GM12878 (cell line): Measurements from ENCODE around the gene GRPEL2.

ENCODE experiments used
- BHLHE40 ChIP-seq, 2 experiments: fragments of 450-650 bp in 1 of 2; IDR thresholded peaks; 2 replicates each; pipeline ENCODE4 v1.6.1; 2011 to 2017; ENCODE audit warnings: low read depth in 2 of 2, borderline replicate concordance in 1 of 2, improper control_type of control experiment in 1 of 2, low read length in 1 of 2, mild to moderate bottlenecking in 1 of 2
- CTCF ChIP-seq, 3 experiments: IDR thresholded peaks in 2 of 3; conservative IDR thresholded peaks in 1 of 3; 2 replicates each; pipeline ENCODE4 v1.5.1; 2011; ENCODE audit warnings: low read depth in 3 of 3, low read length in 3 of 3, mild to moderate bottlenecking in 3 of 3, control low read depth in 2 of 3, moderate library complexity in 2 of 3, inconsistent platforms in 1 of 3, mixed read lengths in 1 of 3; ENCODE audit not compliant: control insufficient read depth in 2 of 3, insufficient read depth in 1 of 3; ENCODE audit errors: extremely low read depth in 1 of 3
- EP300 ChIP-seq, 2 experiments: fragments of 150-350 bp in 1 of 2; IDR thresholded peaks; 2 replicates each; pipeline ENCODE4 v1.6.1; 2011 to 2012; ENCODE audit warnings: low read depth in 2 of 2, low read length in 2 of 2, borderline replicate concordance in 1 of 2, improper control_type of control experiment in 1 of 2, inconsistent platforms in 1 of 2; ENCODE audit not compliant: control insufficient read depth in 1 of 2
- EZH2 ChIP-seq: IDR thresholded peaks from 2 replicates; pipeline ENCODE4 v1.6.1; 2012; ENCODE audit warnings: low read depth, mild to moderate bottlenecking, control low read depth, inconsistent platforms, low read length, borderline replicate concordance; ENCODE audit not compliant: control insufficient read depth
- GABPA ChIP-seq: IDR thresholded peaks from 2 replicates; pipeline ENCODE4 v1.6.1; 2014; ENCODE audit warnings: antibody characterized with exemption, low read depth, mild to moderate bottlenecking, inconsistent platforms
- KAT2A ChIP-seq: conservative IDR thresholded peaks from 2 replicates; pipeline ENCODE4 v1.6.1; 2011; ENCODE audit warnings: low read depth, low read length; ENCODE audit not compliant: control insufficient read depth
- MAX ChIP-seq: IDR thresholded peaks from 2 replicates; pipeline ENCODE4 v1.6.1; 2012; ENCODE audit warnings: low read depth, low read length, improper control_type of control experiment
- MTA3 ChIP-seq: IDR thresholded peaks from 2 replicates; pipeline ENCODE4 v1.6.1; 2012; ENCODE audit warnings: low read length, inconsistent platforms, borderline replicate concordance
- POLR2A ChIP-seq: IDR thresholded peaks from 2 replicates; pipeline ENCODE4 v1.6.1; 2011; ENCODE audit warnings: low read depth, mild to moderate bottlenecking, low read length
- POLR2AphosphoS5 ChIP-seq: IDR thresholded peaks from 2 replicates; pipeline ENCODE4 v1.6.1; 2011; ENCODE audit warnings: mild to moderate bottlenecking, low read length, inconsistent platforms

DNA sequence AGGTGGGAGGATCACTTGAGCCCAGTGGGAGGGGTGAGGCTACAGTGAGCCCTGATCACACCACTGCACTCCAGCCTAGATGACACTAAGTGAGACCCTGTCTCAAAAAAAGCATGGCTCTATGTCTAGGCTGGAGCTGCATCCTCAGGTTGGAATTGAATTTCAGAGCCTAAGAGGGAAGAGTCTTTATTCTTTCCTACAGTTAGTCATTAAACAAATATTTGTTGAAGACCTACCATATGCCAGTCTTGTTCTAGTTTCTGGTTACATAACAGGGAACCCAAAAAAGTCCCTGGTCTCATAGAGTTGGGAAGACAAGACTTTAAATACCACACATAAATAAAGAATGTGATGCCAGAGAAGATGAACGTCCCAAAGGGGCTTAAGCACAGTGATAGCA lies 6.9 kb upstream of the GRPEL2 start:
- no peak for TF ChIP-seq EZH2
- no peak for TF ChIP-seq POLR2AphosphoS5
- TF ChIP-seq KAT2A, result no peak
- no peak for TF ChIP-seq CTCF (IDR thresholded peaks at IDR 0.05 in 2 of 3, conservative IDR thresholded peaks at IDR 0.05 in 1 of 3; ENCODE audit: control insufficient read depth in 2 of 3, extremely low read depth in 1 of 3, insufficient read depth in 1 of 3, low read depth in 3 of 3, low read length in 3 of 3)
- no peak for TF ChIP-seq MTA3
- no peak for TF ChIP-seq BHLHE40 (IDR thresholded peaks at IDR 0.05; ENCODE audit: borderline replicate concordance in 1 of 2, low read depth in 2 of 2, low read length in 1 of 2)
- TF ChIP-seq POLR2A, result no peak
- TF ChIP-seq MAX, result no peak
- TF ChIP-seq GABPA, result no peak
- TF ChIP-seq EP300 (IDR thresholded peaks at IDR 0.05; ENCODE audit: borderline replicate concordance in 1 of 2, control insufficient read depth in 1 of 2, low read depth in 2 of 2, low read length in 2 of 2), result no peak
